Osteocyte (in vitro differentiated cells): ENCODE data around the gene SLC38A7. TPM values are rescaled to one million over a fixed set of nuclear protein-coding genes. Genes with fewer than 3 reads are reported as not detected.

ENCODE experiments used
- DNase-seq: peaks from one replicate; pipeline ENCODE4 v3.0.0; 2021; ENCODE audit warnings: mixed read lengths; ENCODE audit not compliant: unreplicated experiment; ENCODE audit errors: extremely low spot score
- H3K27ac Mint-ChIP-seq: one replicate; pipeline ENCODE4 v1.8.0; 2021; ENCODE audit warnings: mild to moderate bottlenecking, mixed read lengths; ENCODE audit not compliant: unreplicated experiment
- H3K27me3 Mint-ChIP-seq: one replicate; pipeline ENCODE4 v1.8.0; 2021; ENCODE audit warnings: mixed read lengths; ENCODE audit not compliant: unreplicated experiment
- H3K36me3 Mint-ChIP-seq: one replicate; pipeline ENCODE4 v1.8.0; 2021; ENCODE audit warnings: mixed read lengths; ENCODE audit not compliant: unreplicated experiment
- H3K4me1 Mint-ChIP-seq: one replicate; pipeline ENCODE4 v1.8.0; 2021; ENCODE audit warnings: mixed read lengths; ENCODE audit not compliant: unreplicated experiment
- H3K4me3 Mint-ChIP-seq: one replicate; pipeline ENCODE4 v1.8.0; 2021; ENCODE audit warnings: mild to moderate bottlenecking, moderate library complexity, mixed read lengths; ENCODE audit not compliant: unreplicated experiment
- H3K9me3 Mint-ChIP-seq: one replicate; pipeline ENCODE4 v1.8.0; 2021; ENCODE audit warnings: mixed read lengths; ENCODE audit not compliant: unreplicated experiment
- CTCF ChIP-seq: fragments of 200-600 bp; sonication (generic); IDR thresholded peaks from 2 replicates; pipeline ENCODE4 v1.5.0; 2021; ENCODE audit warnings: antibody characterized with exemption, mild to moderate bottlenecking, moderate library complexity
- total RNA-seq: library from RNA; stranded (reverse); gene quantifications from 2 replicates; pipeline ENCODE4 v1.2.1, GENCODE V29; 2021

Gene SLC38A7
- total RNA-seq, 1 donor from 2014 or later: 54.5 TPM

GRCh38 chr16:58730724-58731370 lies 46.3 kb upstream of the SLC38A7 start:
- Mint-ChIP-seq H3K4me1 (peaks cover 19% of the 10 kb centered on the region), H3K36me3 (no peaks in the 10 kb centered on the region), H3K4me3 (no peak overlapping the region), H3K27me3 (no peaks in the 10 kb centered on the region), H3K9me3 (no peaks in the 10 kb centered on the region), H3K27ac (no peak overlapping the region)
- no peak for TF ChIP-seq CTCF
- DNase-seq: no peak

- Mint-ChIP-seq H3K27me3 (no peaks in the 10 kb centered on the region), H3K4me3 (no peak overlapping the region), H3K27ac (no peak overlapping the region), H3K9me3 (no peaks in the 10 kb centered on the region), H3K4me1 (peaks cover 12% of the 10 kb centered on the region), H3K36me3 (peaks cover 3% of the 10 kb centered on the region)
- no peak for DNase-seq
- no peak for TF ChIP-seq CTCF
These were observed 43.4 kb upstream of the SLC38A7 start for GRCh38 chr16:58727796-58728568.

GRCh38 chr16:58727028-58727781 lies 42.6 kb upstream of the SLC38A7 start:
- peaks cover 4% of the 10 kb centered on the region for H3K4me1 Mint-ChIP-seq
- H3K36me3 Mint-ChIP-seq: peaks cover 7% of the 10 kb centered on the region
- H3K27me3 Mint-ChIP-seq: no peaks in the 10 kb centered on the region
- no peak overlapping the region for H3K27ac Mint-ChIP-seq
- no peaks in the 10 kb centered on the region for H3K9me3 Mint-ChIP-seq
- DNase-seq: no peak
- no peak for TF ChIP-seq CTCF
- H3K4me3 Mint-ChIP-seq: no peak overlapping the region

GRCh38 chr16:58723109-58723508 lies 38.5 kb upstream of the SLC38A7 start:
- no peak for TF ChIP-seq CTCF
- no peaks in the 10 kb centered on the region for H3K4me1 Mint-ChIP-seq
- H3K27ac Mint-ChIP-seq: no peak overlapping the region
- no peak overlapping the region for H3K4me3 Mint-ChIP-seq
- no peaks in the 10 kb centered on the region for H3K9me3 Mint-ChIP-seq
- H3K36me3 Mint-ChIP-seq: peaks cover 27% of the 10 kb centered on the region
- H3K27me3 Mint-ChIP-seq: no peaks in the 10 kb centered on the region
- DNase-seq: no peak

GRCh38 chr16:58717994-58718393 lies 33.4 kb upstream of the SLC38A7 start:
- Mint-ChIP-seq H3K4me1 (no peaks in the 10 kb centered on the region), H3K4me3 (no peak overlapping the region), H3K9me3 (no peaks in the 10 kb centered on the region), H3K36me3 (peaks cover 46% of the 10 kb centered on the region), H3K27me3 (no peaks in the 10 kb centered on the region), H3K27ac (no peak overlapping the region)
- no peak for TF ChIP-seq CTCF
- DNase-seq: no peak
